HEK293 (cell line): ENCODE results near the gene SLC2A11.
A peak's percentile ranks its signal among the peaks of the same experiment; 100 is the strongest.

Source experiments
- CTCF ChIA-PET: fragments of 350-600 bp; formaldehyde crosslinking; extraction: SDS; loops from one replicate; lab custom pipeline; 2021; ENCODE audit warnings: antibody characterized with exemption; lab: Yijun Ruan, JAX
- POLR2A ChIA-PET: fragments of 300-600 bp; formaldehyde crosslinking; extraction: SDS; loops from one replicate; lab custom pipeline; 2020; ENCODE audit warnings: antibody characterized with exemption, inconsistent platforms; lab: Yijun Ruan, JAX
- H3K27ac ChIP-seq: fragments of 200-500 bp; sonication (Bioruptor generic); 2 replicates; pipeline ENCODE4 v1.5.1; 2014; ENCODE audit warnings: low read depth, low read length, control low read depth, inconsistent platforms; ENCODE audit errors: extremely low read depth
- H3K36me3 ChIP-seq, 2 experiments: fragments of 200-500 bp in 1 of 2; sonication (Bioruptor generic) in 1 of 2; 1 replicate in 1 of 2; 2 replicates in 1 of 2; pipeline ENCODE4 v1.5.1; 2014 to 2017; ENCODE audit warnings: inconsistent platforms in 2 of 2, low read length in 2 of 2; ENCODE audit not compliant: control insufficient read depth in 2 of 2, insufficient read depth in 1 of 2
- H3K4me1 ChIP-seq: fragments of 200-500 bp; sonication (Bioruptor generic); 2 replicates; pipeline ENCODE4 v1.5.1; 2014; ENCODE audit warnings: mild to moderate bottlenecking, low read length, inconsistent platforms; ENCODE audit not compliant: control insufficient read depth, insufficient read depth
- H3K4me3 ChIP-seq: 2 replicates; pipeline ENCODE4 v1.5.1; 2011; ENCODE audit warnings: low read depth, mild to moderate bottlenecking, control low read depth, low read length, moderate library complexity
- H3K9me3 ChIP-seq: fragments of 200-500 bp; sonication (Bioruptor generic); 2 replicates; pipeline ENCODE4 v1.5.1; 2014; ENCODE audit warnings: low read depth, low read length, inconsistent platforms; ENCODE audit not compliant: control insufficient read depth, insufficient read depth
- GLIS1 ChIP-seq: fragments of 450-650 bp; formaldehyde crosslinking; IDR thresholded peaks from 2 replicates; pipeline ENCODE4 v1.5.1; 2016; ENCODE audit warnings: missing biosample characterization, missing genetic modification characterization
- MZF1 ChIP-seq: fragments of 450-650 bp; formaldehyde crosslinking; IDR thresholded peaks from 2 replicates; pipeline ENCODE4 v1.5.1; 2017; ENCODE audit warnings: missing biosample characterization, missing genetic modification characterization, borderline replicate concordance
- OSR2 ChIP-seq: fragments of 450-650 bp; formaldehyde crosslinking; IDR thresholded peaks from 2 replicates; pipeline ENCODE4 v1.5.1; 2016; ENCODE audit warnings: missing biosample characterization, missing genetic modification characterization
- YY1 ChIP-seq: fragments of 450-650 bp; formaldehyde crosslinking; IDR thresholded peaks from 2 replicates; pipeline ENCODE4 v1.5.1; 2018; ENCODE audit warnings: missing biosample characterization, missing genetic modification characterization
- ZNF10 ChIP-seq: fragments of 450-650 bp; formaldehyde crosslinking; IDR thresholded peaks from 2 replicates; pipeline ENCODE4 v1.5.1; 2017; ENCODE audit warnings: missing biosample characterization, missing genetic modification characterization
- ZNF114 ChIP-seq: fragments of 450-650 bp; formaldehyde crosslinking; IDR thresholded peaks from 2 replicates; pipeline ENCODE4 v1.5.0; 2017; ENCODE audit warnings: missing biosample characterization, missing genetic modification characterization
- ZNF140 ChIP-seq: fragments of 450-650 bp; formaldehyde crosslinking; IDR thresholded peaks from 2 replicates; pipeline ENCODE4 v1.5.1; 2016; ENCODE audit warnings: missing biosample characterization, missing genetic modification characterization
- ZNF24 ChIP-seq: fragments of 450-650 bp; formaldehyde crosslinking; IDR thresholded peaks from 2 replicates; pipeline ENCODE4 v1.5.1; 2016; ENCODE audit warnings: missing biosample characterization, missing genetic modification characterization
- ZNF266 ChIP-seq: fragments of 450-650 bp; formaldehyde crosslinking; IDR thresholded peaks from 2 replicates; pipeline ENCODE4 v1.5.1; 2016; ENCODE audit warnings: missing biosample characterization, missing genetic modification characterization, low read depth
- ZNF341 ChIP-seq: fragments of 450-650 bp; formaldehyde crosslinking; IDR thresholded peaks from 2 replicates; pipeline ENCODE4; 2016; ENCODE audit warnings: low read depth, missing biosample characterization, missing genetic modification characterization
- ZNF350 ChIP-seq: fragments of 450-650 bp; formaldehyde crosslinking; IDR thresholded peaks from 2 replicates; pipeline ENCODE4 v1.5.0; 2017; ENCODE audit warnings: missing biosample characterization, mild to moderate bottlenecking, missing genetic modification characterization
- ZNF416 ChIP-seq: fragments of 450-650 bp; formaldehyde crosslinking; IDR thresholded peaks from 2 replicates; pipeline ENCODE4 v1.5.1; 2016; ENCODE audit warnings: missing biosample characterization, missing genetic modification characterization
- ZNF423 ChIP-seq: fragments of 450-650 bp; formaldehyde crosslinking; IDR thresholded peaks from 2 replicates; pipeline ENCODE4 v1.5.1; 2016; ENCODE audit warnings: missing biosample characterization, missing genetic modification characterization
- ZNF433 ChIP-seq: fragments of 450-650 bp; formaldehyde crosslinking; IDR thresholded peaks from 2 replicates; pipeline ENCODE4 v1.5.1; 2016; ENCODE audit warnings: missing biosample characterization, missing genetic modification characterization, low read depth
- ZNF510 ChIP-seq: fragments of 450-650 bp; formaldehyde crosslinking; IDR thresholded peaks from 2 replicates; pipeline ENCODE4 v1.5.1; 2018; ENCODE audit warnings: mild to moderate bottlenecking, missing genetic modification characterization, missing biosample characterization; ENCODE audit not compliant: insufficient replicate concordance
- ZNF747 ChIP-seq: fragments of 450-650 bp; formaldehyde crosslinking; IDR thresholded peaks from 2 replicates; pipeline ENCODE4 v1.5.1; 2016; ENCODE audit warnings: missing biosample characterization, missing genetic modification characterization
- ZNF830 ChIP-seq: fragments of 450-650 bp; IDR thresholded peaks from 2 replicates; pipeline ENCODE4 v1.5.0; 2018; ENCODE audit warnings: missing biosample characterization, missing genetic modification characterization, low read depth, mild to moderate bottlenecking, moderate library complexity
- TF ChIP-seq, protein P1 (sequence below): fragments of 450-650 bp; formaldehyde crosslinking; IDR thresholded peaks from 2 replicates; pipeline ENCODE4 v1.5.1; 2016; ENCODE audit warnings: missing biosample characterization, missing genetic modification characterization
- TF ChIP-seq, protein P2 (sequence below): fragments of 450-650 bp; formaldehyde crosslinking; IDR thresholded peaks from 2 replicates; pipeline ENCODE4 v1.5.1; 2016; ENCODE audit warnings: missing biosample characterization, missing genetic modification characterization, borderline replicate concordance
- TF ChIP-seq, protein P3 (sequence below): fragments of 450-650 bp; formaldehyde crosslinking; IDR thresholded peaks from 2 replicates; pipeline ENCODE4 v1.5.1; 2016; ENCODE audit warnings: missing biosample characterization, missing genetic modification characterization

The SLC2A11 gene

DNA sequence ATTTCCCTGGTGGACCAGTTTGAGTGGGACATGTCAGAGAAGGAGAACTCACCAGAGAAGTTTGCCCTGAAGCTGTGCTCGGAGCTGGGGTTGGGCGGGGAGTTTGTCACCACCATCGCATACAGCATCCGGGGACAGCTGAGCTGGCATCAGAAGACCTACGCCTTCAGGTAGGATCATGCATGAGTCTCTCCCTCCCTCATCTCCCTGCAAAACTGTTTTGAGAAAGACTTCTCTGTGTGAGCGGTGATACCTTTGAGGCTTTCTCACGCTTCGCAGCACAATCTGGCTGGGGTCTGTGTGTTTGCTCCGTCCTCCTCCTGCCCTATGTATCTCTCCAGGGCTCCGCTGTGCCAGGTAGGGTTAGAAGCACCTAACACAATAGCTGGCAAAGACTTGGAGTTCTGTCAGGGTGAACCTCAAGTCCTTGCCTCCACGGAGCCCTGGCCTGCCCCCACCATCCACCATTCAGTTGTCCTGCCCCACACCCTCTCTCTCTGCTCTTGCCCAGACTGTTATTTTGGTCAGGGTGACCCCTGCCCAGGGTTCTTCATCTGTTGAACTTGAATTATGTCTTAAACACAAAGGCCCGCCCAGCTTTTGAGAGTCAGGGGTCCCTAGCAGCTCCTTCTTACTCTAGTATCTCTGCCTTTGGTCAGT is 32.3 kb upstream of the SLC2A11 start:
- POLR2A ChIA-PET, result interaction anchor here (0.8 kb wide), 1 partner anchor 24 kb away, joined by 3 read pairs; no protein-coding TSS in a partner anchor
- no peak for TF ChIP-seq ZNF266
- TF ChIP-seq ZNF830 (tag by site-specific recombination), result no peak
- TF ChIP-seq MZF1 (tag by site-specific recombination), result no peak
- TF ChIP-seq ZNF341, result no peak
- TF ChIP-seq, protein P1, sequence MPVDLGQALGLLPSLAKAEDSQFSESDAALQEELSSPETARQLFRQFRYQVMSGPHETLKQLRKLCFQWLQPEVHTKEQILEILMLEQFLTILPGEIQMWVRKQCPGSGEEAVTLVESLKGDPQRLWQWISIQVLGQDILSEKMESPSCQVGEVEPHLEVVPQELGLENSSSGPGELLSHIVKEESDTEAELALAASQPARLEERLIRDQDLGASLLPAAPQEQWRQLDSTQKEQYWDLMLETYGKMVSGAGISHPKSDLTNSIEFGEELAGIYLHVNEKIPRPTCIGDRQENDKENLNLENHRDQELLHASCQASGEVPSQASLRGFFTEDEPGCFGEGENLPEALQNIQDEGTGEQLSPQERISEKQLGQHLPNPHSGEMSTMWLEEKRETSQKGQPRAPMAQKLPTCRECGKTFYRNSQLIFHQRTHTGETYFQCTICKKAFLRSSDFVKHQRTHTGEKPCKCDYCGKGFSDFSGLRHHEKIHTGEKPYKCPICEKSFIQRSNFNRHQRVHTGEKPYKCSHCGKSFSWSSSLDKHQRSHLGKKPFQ (tag by site-specific recombination), result no peak
- TF ChIP-seq ZNF114 (tag by site-specific recombination), result no peak
- TF ChIP-seq ZNF510 (tag by site-specific recombination), result no peak
- TF ChIP-seq ZNF350 (tag by site-specific recombination), result no peak
- TF ChIP-seq ZNF140 (tag by site-specific recombination), result no peak
- TF ChIP-seq ZNF24, result no peak
- TF ChIP-seq, all 188 proteins: peak for 0
- no peaks in the 10 kb centered on the region for H3K9me3 ChIP-seq
- CTCF ChIA-PET, result no interaction called here
- H3K4me1 ChIP-seq, result no peaks in the 10 kb centered on the region
- peak overlapping the region; percentile 68 for H3K27ac ChIP-seq
- H3K36me3 ChIP-seq, result peaks cover 32 to 91% of the 10 kb centered on the region in 2 experiments
- H3K4me3 ChIP-seq, result no peak overlapping the region

DNA sequence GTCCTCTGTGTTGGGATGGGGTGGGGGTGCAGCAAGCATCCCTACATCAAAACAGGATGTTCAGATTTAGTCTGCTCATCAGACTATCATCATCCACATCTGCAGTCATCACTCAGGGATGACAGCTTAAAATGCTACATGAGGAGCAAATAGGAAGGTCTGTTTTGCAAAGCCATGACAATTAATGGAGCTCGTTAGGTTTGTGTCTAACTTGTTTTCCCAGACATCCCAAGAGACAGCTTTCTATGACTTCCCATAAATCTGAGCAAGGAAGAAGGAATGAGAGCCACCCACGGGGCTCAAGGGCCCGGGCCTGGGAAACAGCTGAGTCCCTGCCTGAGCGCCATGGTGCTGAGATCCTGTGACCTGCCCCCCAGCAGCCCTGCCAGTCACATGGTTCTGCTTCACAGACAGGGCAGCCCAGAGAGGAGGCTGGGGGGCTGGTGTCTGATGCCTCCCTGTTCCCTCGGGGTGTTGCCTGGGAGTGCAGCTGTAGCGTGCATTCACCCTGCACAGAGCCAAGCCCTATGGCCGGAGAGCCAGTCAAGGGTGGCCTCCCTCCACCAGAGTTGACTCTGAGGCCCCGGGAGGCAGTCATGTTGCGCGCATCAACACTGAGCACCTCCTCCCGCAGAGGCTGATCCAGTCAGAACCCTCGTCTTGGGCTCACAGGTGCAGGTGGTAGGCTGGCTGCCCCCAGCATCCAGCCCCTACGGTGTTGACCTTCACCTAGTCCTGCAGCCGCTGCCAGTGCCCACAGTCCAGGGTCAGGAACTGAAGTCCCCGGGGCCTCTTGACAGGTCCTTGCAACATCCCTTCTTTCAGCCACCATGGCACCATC is 30.9 kb upstream of the SLC2A11 start:
- H3K27ac ChIP-seq, result peak overlapping the region; percentile 68
- H3K36me3 ChIP-seq, result peaks cover 25 to 88% of the 10 kb centered on the region in 2 experiments
- ChIA-PET CTCF (interaction anchor here (0.6 kb wide), 2 partner anchors 78 to 287 kb away, joined by 3 to 4 read pairs; no protein-coding TSS in a partner anchor), POLR2A (no interaction called here)
- TF ChIP-seq ZNF433 (tag by site-specific recombination) (no peak), OSR2 (tag by site-specific recombination) (0 out of 2 replicates have a peak, but pooled peaks have one; percentile 2), GLIS1 (tag by site-specific recombination) (peak; percentile 38; the same call in 1 of the 2 replicates)
- TF ChIP-seq, protein P1 (tag by site-specific recombination), result no peak
- no peak overlapping the region for H3K4me3 ChIP-seq
- H3K4me1 ChIP-seq, result no peaks in the 10 kb centered on the region
- no peaks in the 10 kb centered on the region for H3K9me3 ChIP-seq

DNA sequence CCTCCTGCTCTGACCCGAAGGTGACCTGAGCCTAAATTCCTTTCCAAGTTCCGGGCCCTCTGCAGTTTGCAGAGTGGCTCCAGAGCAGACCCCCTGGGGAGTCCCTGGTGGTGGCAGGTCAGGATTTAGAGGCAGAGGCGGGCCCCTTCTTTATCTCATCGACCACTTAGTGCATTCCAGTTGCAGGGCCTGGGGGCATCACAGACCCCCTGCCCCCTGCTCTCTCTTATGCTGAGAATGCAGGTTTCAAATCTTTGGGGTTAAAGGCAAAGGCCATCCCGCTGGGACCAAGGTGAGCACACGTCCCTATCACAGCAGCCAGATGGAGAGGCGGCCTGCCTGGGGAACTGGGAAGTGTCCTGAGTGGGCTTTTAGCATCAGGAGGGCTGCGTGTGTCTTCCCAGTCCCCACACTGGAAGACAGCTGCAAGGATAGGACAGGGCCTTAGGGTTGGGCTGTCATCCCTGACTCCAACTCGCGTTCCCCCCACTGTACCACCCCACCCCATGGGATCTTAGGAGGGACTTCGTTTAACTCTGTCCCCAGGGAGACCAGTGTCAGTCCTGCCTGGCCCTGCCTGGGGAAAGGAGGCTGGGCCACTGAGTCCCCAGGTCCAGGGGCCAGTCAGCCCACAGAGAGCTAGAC is 30.2 kb upstream of the SLC2A11 start:
- Histone ChIP-seq H3K9me3 (no peaks in the 10 kb centered on the region), H3K27ac (no peak overlapping the region), H3K36me3 (peaks cover 22 to 88% of the 10 kb centered on the region in 2 experiments), H3K4me1 (no peaks in the 10 kb centered on the region), H3K4me3 (no peak overlapping the region)
- POLR2A ChIA-PET, result interaction anchor here (1.4 kb wide), 1 partner anchor 30 kb away, joined by 5 read pairs; the partner anchor contains the start of gene SLC2A11
- CTCF ChIA-PET, result no interaction called here
- no peak for TF ChIP-seq ZNF350 (tag by site-specific recombination)
- TF ChIP-seq ZNF416, result no peak
- TF ChIP-seq ZNF747, result no peak
- no peak for TF ChIP-seq ZNF10 (tag by site-specific recombination)
- TF ChIP-seq YY1 (tag by site-specific recombination), result no peak
- TF ChIP-seq, protein P2, sequence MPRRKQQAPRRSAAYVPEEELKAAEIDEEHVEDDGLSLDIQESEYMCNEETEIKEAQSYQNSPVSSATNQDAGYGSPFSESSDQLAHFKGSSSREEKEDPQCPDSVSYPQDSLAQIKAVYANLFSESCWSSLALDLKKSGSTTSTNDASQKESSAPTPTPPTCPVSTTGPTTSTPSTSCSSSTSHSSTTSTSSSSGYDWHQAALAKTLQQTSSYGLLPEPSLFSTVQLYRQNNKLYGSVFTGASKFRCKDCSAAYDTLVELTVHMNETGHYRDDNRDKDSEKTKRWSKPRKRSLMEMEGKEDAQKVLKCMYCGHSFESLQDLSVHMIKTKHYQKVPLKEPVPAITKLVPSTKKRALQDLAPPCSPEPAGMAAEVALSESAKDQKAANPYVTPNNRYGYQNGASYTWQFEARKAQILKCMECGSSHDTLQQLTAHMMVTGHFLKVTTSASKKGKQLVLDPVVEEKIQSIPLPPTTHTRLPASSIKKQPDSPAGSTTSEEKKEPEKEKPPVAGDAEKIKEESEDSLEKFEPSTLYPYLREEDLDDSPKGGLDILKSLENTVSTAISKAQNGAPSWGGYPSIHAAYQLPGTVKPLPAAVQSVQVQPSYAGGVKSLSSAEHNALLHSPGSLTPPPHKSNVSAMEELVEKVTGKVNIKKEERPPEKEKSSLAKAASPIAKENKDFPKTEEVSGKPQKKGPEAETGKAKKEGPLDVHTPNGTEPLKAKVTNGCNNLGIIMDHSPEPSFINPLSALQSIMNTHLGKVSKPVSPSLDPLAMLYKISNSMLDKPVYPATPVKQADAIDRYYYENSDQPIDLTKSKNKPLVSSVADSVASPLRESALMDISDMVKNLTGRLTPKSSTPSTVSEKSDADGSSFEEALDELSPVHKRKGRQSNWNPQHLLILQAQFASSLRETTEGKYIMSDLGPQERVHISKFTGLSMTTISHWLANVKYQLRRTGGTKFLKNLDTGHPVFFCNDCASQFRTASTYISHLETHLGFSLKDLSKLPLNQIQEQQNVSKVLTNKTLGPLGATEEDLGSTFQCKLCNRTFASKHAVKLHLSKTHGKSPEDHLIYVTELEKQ (tag by site-specific recombination), result no peak
- no peak for TF ChIP-seq ZNF423 (tag by site-specific recombination)
- TF ChIP-seq, protein P3, sequence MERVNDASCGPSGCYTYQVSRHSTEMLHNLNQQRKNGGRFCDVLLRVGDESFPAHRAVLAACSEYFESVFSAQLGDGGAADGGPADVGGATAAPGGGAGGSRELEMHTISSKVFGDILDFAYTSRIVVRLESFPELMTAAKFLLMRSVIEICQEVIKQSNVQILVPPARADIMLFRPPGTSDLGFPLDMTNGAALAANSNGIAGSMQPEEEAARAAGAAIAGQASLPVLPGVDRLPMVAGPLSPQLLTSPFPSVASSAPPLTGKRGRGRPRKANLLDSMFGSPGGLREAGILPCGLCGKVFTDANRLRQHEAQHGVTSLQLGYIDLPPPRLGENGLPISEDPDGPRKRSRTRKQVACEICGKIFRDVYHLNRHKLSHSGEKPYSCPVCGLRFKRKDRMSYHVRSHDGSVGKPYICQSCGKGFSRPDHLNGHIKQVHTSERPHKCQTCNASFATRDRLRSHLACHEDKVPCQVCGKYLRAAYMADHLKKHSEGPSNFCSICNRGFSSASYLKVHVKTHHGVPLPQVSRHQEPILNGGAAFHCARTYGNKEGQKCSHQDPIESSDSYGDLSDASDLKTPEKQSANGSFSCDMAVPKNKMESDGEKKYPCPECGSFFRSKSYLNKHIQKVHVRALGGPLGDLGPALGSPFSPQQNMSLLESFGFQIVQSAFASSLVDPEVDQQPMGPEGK (tag by site-specific recombination), result no peak
